K562 (cell line): ENCODE data around the gene HOXD1. TPM values are rescaled to one million over a fixed set of nuclear protein-coding genes. Genes with fewer than 3 reads are reported as not detected.

Experiments
- ATAC-seq: fragments of 200-7000 bp; cut with Tn5 transposase; 3 replicates; pipeline ENCODE4 v1.9.1; 2020; ENCODE audit warnings: moderate library complexity
- BruUV-seq: library from RNA; stranded (reverse); fragments of 400-500 nt; replicated peaks from 2 replicates; lab custom pipeline; 2021; lab: Mats Ljungman, UMichigan
- CTCF ChIA-PET: fragments of 300-600 bp; formaldehyde crosslinking; extraction: SDS; loops from one replicate; lab custom pipeline; 2021; ENCODE audit warnings: low intra/inter-chr PET ratio; lab: Yijun Ruan, JAX
- POLR2A ChIA-PET: fragments of 300-600, 350-650 bp; sonication (Branson Sonifier 250); formaldehyde crosslinking; extraction: SDS; loops from one replicate; lab custom pipeline; 2021; ENCODE audit warnings: antibody characterized with exemption, inconsistent platforms; lab: Yijun Ruan, JAX
- DNase-seq, 4 experiments: peaks; one replicate each; pipeline versions ENCODE4 v3.0.0 to v3.0.0-alpha.2; 2011 to 2018; ENCODE audit warnings: low spot score in 3 of 4, mixed read lengths in 3 of 4; ENCODE audit errors: extremely low read depth in 1 of 4
- FAIRE-seq: peaks from 2 replicates; lab custom pipeline; 2011; peaks lifted over from hg19 to GRCh38; lab: Jason Lieb, UNC
- H2AFZ ChIP-seq: 2 replicates; pipeline ENCODE4 v1.6.0; 2011; ENCODE audit warnings: low read depth, low read length, control low read depth, inconsistent platforms
- H3K27ac ChIP-seq: fragments of 200-600 bp; 3 replicates; pipeline ENCODE4 v1.8.0; 2011; ENCODE audit warnings: low read depth, mild to moderate bottlenecking, control low read depth, inconsistent platforms, low read length, moderate library complexity, mixed read lengths; ENCODE audit errors: extremely low read depth
- H3K27me3 ChIP-seq, 2 experiments: fragments of 300-600 bp in 1 of 2; 2 replicates in 1 of 2; 3 replicates in 1 of 2; pipeline versions ENCODE4 v1.6.0 to v1.8.0; 2011; ENCODE audit warnings: inconsistent platforms in 2 of 2, low read length in 2 of 2, mild to moderate bottlenecking in 1 of 2, mixed read lengths in 1 of 2, moderate library complexity in 1 of 2; ENCODE audit not compliant: control insufficient read depth in 2 of 2, insufficient read depth in 2 of 2
- H3K36me3 ChIP-seq: fragments of 300-600 bp; 3 replicates; pipeline ENCODE4 v1.8.0; 2011; ENCODE audit warnings: mild to moderate bottlenecking, low read length, inconsistent platforms; ENCODE audit not compliant: control insufficient read depth, insufficient read depth
- H3K4me1 ChIP-seq, 2 experiments: fragments of 200-600 bp in 1 of 2; replicated peaks in 1 of 2; 2 replicates in 1 of 2; 3 replicates in 1 of 2; pipeline versions ENCODE4 v1.5.1 to v1.8.0; 2011; ENCODE audit warnings: inconsistent platforms in 2 of 2, low read length in 2 of 2, mild to moderate bottlenecking in 1 of 2, mixed read lengths in 1 of 2, moderate library complexity in 1 of 2; ENCODE audit not compliant: control insufficient read depth in 2 of 2, insufficient read depth in 2 of 2
- H3K4me2 ChIP-seq: 2 replicates; pipeline ENCODE4 v1.6.1; 2011; ENCODE audit warnings: low read length, control low read depth, inconsistent platforms, mixed read lengths; ENCODE audit not compliant: insufficient read depth
- H3K4me3 ChIP-seq: fragments of 200-600 bp; sonication (generic), shearing (Covaris generic); 2 replicates; pipeline ENCODE4 v1.5.1; 2016; ENCODE audit warnings: control low read depth, inconsistent platforms
- H3K79me2 ChIP-seq: fragments of 200-600 bp; 3 replicates; pipeline ENCODE4 v1.8.0; 2011; ENCODE audit warnings: low read length, inconsistent platforms; ENCODE audit not compliant: control insufficient read depth, insufficient read depth
- H3K9ac ChIP-seq, 2 experiments: 2 replicates each; pipeline versions ENCODE4 v1.6.0 to v1.6.1; 2011; ENCODE audit warnings: low read depth in 2 of 2, low read length in 2 of 2, control low read depth in 1 of 2, inconsistent platforms in 1 of 2, mild to moderate bottlenecking in 1 of 2, mixed read lengths in 1 of 2; ENCODE audit not compliant: insufficient read depth in 1 of 2
- H3K9me1 ChIP-seq: one replicate; pipeline ENCODE4 v1.6.0; 2011; ENCODE audit warnings: inconsistent platforms, mild to moderate bottlenecking, low read length, moderate library complexity; ENCODE audit not compliant: control insufficient read depth, insufficient read depth
- H3K9me3 ChIP-seq: replicated peaks from 2 replicates; pipeline ENCODE4 v1.5.1; 2011; ENCODE audit warnings: low read depth, low read length, inconsistent platforms; ENCODE audit not compliant: control insufficient read depth, insufficient read depth
- H4K20me1 ChIP-seq: replicated peaks from 2 replicates; pipeline ENCODE4 v1.6.1; 2011; ENCODE audit warnings: low read length, inconsistent platforms, mixed read lengths; ENCODE audit not compliant: control insufficient read depth, insufficient read depth
- ARNT ChIP-seq, 2 experiments: fragments of 450-650 bp; IDR thresholded peaks; 2 replicates each; pipeline ENCODE4 v1.6.1; 2016; ENCODE audit warnings: mild to moderate bottlenecking in 1 of 2
- FOS ChIP-seq: IDR thresholded peaks from 3 replicates; pipeline ENCODE4 v1.6.1; 2011; ENCODE audit not compliant: insufficient read length; ENCODE audit errors: extremely low read depth
- HDAC1 ChIP-seq, 2 experiments: fragments of 450-650 bp; IDR thresholded peaks; 2 replicates each; pipeline ENCODE4 v1.6.1; 2016 to 2017; ENCODE audit warnings: inconsistent platforms in 1 of 2, mild to moderate bottlenecking in 1 of 2, moderate library complexity in 1 of 2
- MAFK ChIP-seq: IDR thresholded peaks from 2 replicates; pipeline ENCODE4 v1.6.1; 2011; ENCODE audit warnings: low read length, improper control_type of control experiment
- MTA1 ChIP-seq: fragments of 450-650 bp; IDR thresholded peaks from 2 replicates; pipeline ENCODE4 v1.6.1; 2017; ENCODE audit warnings: borderline replicate concordance
- MTA3 ChIP-seq: fragments of 450-650 bp; formaldehyde crosslinking; IDR thresholded peaks from 2 replicates; pipeline ENCODE4 v1.6.1; 2017; ENCODE audit warnings: mild to moderate bottlenecking, borderline replicate concordance
- NCOA1 ChIP-seq: fragments of 450-650 bp; IDR thresholded peaks from 2 replicates; pipeline ENCODE4 v1.6.1; 2016; ENCODE audit warnings: low read depth
- SMAD3 ChIP-seq: fragments of 450-650 bp; formaldehyde crosslinking; conservative IDR thresholded peaks from 2 replicates; pipeline ENCODE4 v1.4.0; 2020; ENCODE audit warnings: mild to moderate bottlenecking
- TBL1XR1 ChIP-seq, 2 experiments: IDR thresholded peaks; 2 replicates each; pipeline ENCODE4 v1.6.1; 2012; ENCODE audit warnings: improper control_type of control experiment in 2 of 2, low read length in 2 of 2, mild to moderate bottlenecking in 1 of 2
- ZC3H8 ChIP-seq: fragments of 450-650 bp; IDR thresholded peaks from 2 replicates; pipeline ENCODE4 v1.6.1; 2017
- ZNF232 ChIP-seq: sonication (generic); formaldehyde crosslinking; IDR thresholded peaks from 2 replicates; pipeline ENCODE4 v1.8.0; 2022; ENCODE audit warnings: mild to moderate bottlenecking, missing genetic modification reagents
- WGBS: fragments of 100-300 bp; shearing (Covaris generic); methylation state at CpG from one replicate; pipeline ENCODE4 v1.1.6; 2016; ENCODE audit warnings: low coverage, mixed read lengths; ENCODE audit not compliant: insufficient coverage; ENCODE audit errors: missing lambda C conversion rate; 5-methylcytosine and 5-hydroxymethylcytosine counted together
- in situ Hi-C: fragments of 300-500 bp; cut with MboI; formaldehyde crosslinking; loops from 4 replicates; pipeline ENCODE4 v1.15.0; 2018; ENCODE audit warnings: inconsistent platforms, mixed read lengths
- intact Hi-C: fragments of 100-400 bp; cut with micrococcal nuclease; formaldehyde crosslinking; loops from 2 replicates; pipeline ENCODE4 v1.14.2; 2022
- polyA plus RNA-seq, 8 experiments: library from polyadenylated mRNA; depleted of rRNA in 4 of 8; stranded (reverse) in 5 of 8; unstranded in 3 of 8; fragments of >200 nt; fragmentation: Nextera tagmentation in 2 of 8; fragmentation: Illumina TruSeq in 1 of 8; extraction: Ambion mirVana in 2 of 8; extraction: Trizol in 1 of 8; gene quantifications; 2 replicates each; pipeline versions ENCODE4 v1.2.1 to v1.2.3, GENCODE V29; 2011 to 2014; ENCODE audit warnings: inconsistent platforms in 1 of 8, missing spikeins in 1 of 8
- total RNA-seq, 7 experiments: library from RNA; depleted of rRNA in 6 of 7; stranded (reverse); fragments of >200 nt in 6 of 7; fragmentation: Illumina TruSeq in 2 of 7; extraction: Trizol in 2 of 7; gene quantifications; 2 replicates each; pipeline versions ENCODE4 v1.2.1 to v1.2.3, GENCODE V29; 2011 to 2021; ENCODE audit warnings: low replicate concordance in 1 of 7
- TF ChIP-seq, protein P1 (sequence below): fragments of 250-450 bp; sonication (Bioruptor Pico); IDR thresholded peaks from 2 replicates; pipeline ENCODE4 v1.5.0; 2020; ENCODE audit warnings: mild to moderate bottlenecking

Gene HOXD1
- total and polyA plus RNA-seq, 9 of the 15 experiments (the other 6 are each of a cell fraction or from before 2014, with no cell fraction given) = not detected

DNA sequence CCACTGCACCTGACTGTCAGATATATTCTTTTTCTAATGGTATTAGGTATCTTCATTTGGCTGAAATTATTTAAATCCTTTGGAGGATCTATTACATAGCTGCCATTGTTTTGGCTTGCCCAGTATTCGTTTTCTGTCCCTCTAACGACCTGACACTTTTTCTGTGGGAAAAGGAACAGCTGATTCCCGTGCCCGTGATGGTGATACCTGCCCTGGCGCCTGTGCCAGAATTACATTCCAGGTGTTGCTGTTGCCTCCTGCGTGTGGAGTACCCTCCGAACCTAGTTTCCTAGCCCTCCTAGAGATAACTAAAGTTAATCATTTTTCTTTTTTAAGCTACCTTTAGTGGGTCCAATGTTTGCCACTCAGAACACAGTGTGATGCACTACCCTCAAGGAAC lies 14.0 kb downstream of the HOXD1 start:
- H3K27ac ChIP-seq = no peak overlapping the region
- H3K4me2 ChIP-seq = no peak overlapping the region
- no peaks in the 10 kb centered on the region for H3K9me1 ChIP-seq
- H4K20me1 ChIP-seq = no peaks in the 10 kb centered on the region
- intact Hi-C loops = no loop called here
- under 1% methylated on average over 7 of the region's 7 CpGs for WGBS
- no peak for DNase-seq
- in situ Hi-C loops = no loop called here
- ChIA-PET POLR2A (no interaction called here), CTCF (no interaction called here)
- no peak for FAIRE-seq
- H3K27me3 ChIP-seq = peaks cover 2 to 9% of the 10 kb centered on the region in 2 experiments; a peak in 2 of 5 replicates
- no peaks in the 10 kb centered on the region for H3K9me3 ChIP-seq
- H3K79me2 ChIP-seq = no peaks in the 10 kb centered on the region
- H2AFZ ChIP-seq = no peak overlapping the region
- no peak overlapping the region for H3K9ac ChIP-seq
- no peak for ATAC-seq
- H3K4me3 ChIP-seq = no peak overlapping the region
- TF ChIP-seq, protein P1, sequence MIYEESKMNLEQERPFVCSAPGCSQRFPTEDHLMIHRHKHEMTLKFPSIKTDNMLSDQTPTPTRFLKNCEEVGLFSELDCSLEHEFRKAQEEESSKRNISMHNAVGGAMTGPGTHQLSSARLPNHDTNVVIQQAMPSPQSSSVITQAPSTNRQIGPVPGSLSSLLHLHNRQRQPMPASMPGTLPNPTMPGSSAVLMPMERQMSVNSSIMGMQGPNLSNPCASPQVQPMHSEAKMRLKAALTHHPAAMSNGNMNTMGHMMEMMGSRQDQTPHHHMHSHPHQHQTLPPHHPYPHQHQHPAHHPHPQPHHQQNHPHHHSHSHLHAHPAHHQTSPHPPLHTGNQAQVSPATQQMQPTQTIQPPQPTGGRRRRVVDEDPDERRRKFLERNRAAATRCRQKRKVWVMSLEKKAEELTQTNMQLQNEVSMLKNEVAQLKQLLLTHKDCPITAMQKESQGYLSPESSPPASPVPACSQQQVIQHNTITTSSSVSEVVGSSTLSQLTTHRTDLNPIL (CRISPR knock-in tag) = no peak
- TF ChIP-seq HDAC1 (IDR thresholded peaks at IDR 0.05) (no peak), ZC3H8 (no peak), TBL1XR1 (IDR thresholded peaks at IDR 0.05; ENCODE audit: low read length in 2 of 2) (no peak), ZNF232 (no peak), ARNT (IDR thresholded peaks at IDR 0.05) (no peak), NCOA1 (no peak), MAFK (no peak), MTA3 (no peak), SMAD3 (CRISPR knock-in tag) (no peak), MTA1 (no peak), FOS (no peak)
- no peaks in the 10 kb centered on the region for H3K36me3 ChIP-seq
- H3K4me1 ChIP-seq = peaks cover 0 to 3% of the 10 kb centered on the region in 2 experiments; a peak in 1 of 5 replicates
- no TSS peak for BruUV-seq
